Neuronal stem cell (in vitro differentiated cells): ENCODE results near the gene ANO3.

Source experiments
- DNase-seq: peaks from one replicate; pipeline ENCODE4 v3.0.0-alpha.2; 2013; ENCODE audit warnings: low spot score
- H2AFZ ChIP-seq: one replicate; pipeline ENCODE4 v1.6.1; 2013; ENCODE audit warnings: mild to moderate bottlenecking, low read length, inconsistent platforms
- H2AK5ac ChIP-seq: 2 replicates; pipeline ENCODE4 v1.6.1; 2013; ENCODE audit warnings: low read depth, mild to moderate bottlenecking, inconsistent platforms, low read length, moderate library complexity, mixed read lengths
- H2BK120ac ChIP-seq: 2 replicates; pipeline ENCODE4 v1.6.1; 2013; ENCODE audit warnings: low read depth, mild to moderate bottlenecking, inconsistent platforms, low read length, moderate library complexity, mixed read lengths
- H2BK12ac ChIP-seq: one replicate; pipeline ENCODE4 v1.6.1; 2013; ENCODE audit warnings: low read length, inconsistent platforms
- H2BK15ac ChIP-seq: 2 replicates; pipeline ENCODE4 v1.6.1; 2013; ENCODE audit warnings: mild to moderate bottlenecking, low read length, inconsistent platforms, mixed read lengths
- H2BK5ac ChIP-seq: one replicate; pipeline ENCODE4 v1.6.1; 2013; ENCODE audit warnings: inconsistent platforms, mild to moderate bottlenecking, low read length, moderate library complexity
- H3K14ac ChIP-seq: one replicate; pipeline ENCODE4 v1.6.1; 2013; ENCODE audit warnings: low read length, inconsistent platforms
- H3K18ac ChIP-seq: 2 replicates; pipeline ENCODE4 v1.6.1; 2013; ENCODE audit warnings: low read length, inconsistent platforms
- H3K23ac ChIP-seq: 2 replicates; pipeline ENCODE4 v1.6.1; 2013; ENCODE audit warnings: low read depth, mild to moderate bottlenecking, mixed read lengths, low read length, inconsistent platforms; ENCODE audit not compliant: poor library complexity
- H3K27ac ChIP-seq: replicated peaks from 3 replicates; pipeline ENCODE4 v1.5.1; 2013; ENCODE audit warnings: low read length, inconsistent platforms
- H3K27me3 ChIP-seq, 3 experiments: 2 replicates each; pipeline ENCODE4 v1.6.1; 2013; ENCODE audit warnings: low read length in 3 of 3, mild to moderate bottlenecking in 2 of 3, inconsistent platforms in 1 of 3, low read depth in 1 of 3, mixed read lengths in 1 of 3, moderate library complexity in 1 of 3; ENCODE audit not compliant: control insufficient read depth in 3 of 3, insufficient read depth in 3 of 3
- H3K36me3 ChIP-seq, 2 donors: replicated peaks in 1 of 2; 2 replicates each; pipeline ENCODE4 v1.6.1; 2013; ENCODE audit warnings: low read length in 2 of 2; ENCODE audit not compliant: control insufficient read depth in 2 of 2, insufficient read depth in 2 of 2
- H3K4ac ChIP-seq: 2 replicates; pipeline ENCODE4 v1.6.1; 2013; ENCODE audit warnings: inconsistent platforms, mild to moderate bottlenecking, low read length, moderate library complexity
- H3K4me1 ChIP-seq, 2 donors: 1 replicate in 1 of 2; 2 replicates in 1 of 2; pipeline ENCODE4 v1.6.1; 2013; ENCODE audit warnings: low read length in 2 of 2, low read depth in 1 of 2; ENCODE audit not compliant: control insufficient read depth in 2 of 2, insufficient read depth in 1 of 2
- H3K4me2 ChIP-seq: one replicate; pipeline ENCODE4 v1.6.1; 2013; ENCODE audit warnings: mild to moderate bottlenecking, low read length, inconsistent platforms; ENCODE audit not compliant: insufficient read depth, poor library complexity, severe bottlenecking
- H3K4me3 ChIP-seq, 2 donors: 2 replicates each; pipeline ENCODE4 v1.5.1; 2013; ENCODE audit warnings: low read length in 2 of 2, mild to moderate bottlenecking in 2 of 2, inconsistent platforms in 1 of 2, moderate library complexity in 1 of 2
- H3K79me1 ChIP-seq: one replicate; pipeline ENCODE4 v1.6.1; 2013; ENCODE audit warnings: low read depth, mild to moderate bottlenecking, inconsistent platforms, low read length, moderate library complexity
- H3K9ac ChIP-seq: one replicate; pipeline ENCODE4 v1.6.1; 2013; ENCODE audit warnings: mild to moderate bottlenecking, low read depth, low read length, inconsistent platforms; ENCODE audit not compliant: poor library complexity
- H3K9me3 ChIP-seq, 2 donors: replicated peaks in 1 of 2; 2 replicates each; pipeline versions ENCODE3 to v1.6.1; 2013; ENCODE audit warnings: low read length in 2 of 2, mild to moderate bottlenecking in 2 of 2, inconsistent platforms in 1 of 2, low read depth in 1 of 2, mixed read lengths in 1 of 2, moderate library complexity in 1 of 2; ENCODE audit not compliant: control insufficient read depth in 2 of 2, insufficient read depth in 1 of 2
- H4K8ac ChIP-seq: one replicate; pipeline ENCODE4 v1.6.1; 2013; ENCODE audit warnings: low read depth, mild to moderate bottlenecking, inconsistent platforms, low read length, moderate library complexity
- H4K91ac ChIP-seq: one replicate; pipeline ENCODE4 v1.6.1; 2013; ENCODE audit warnings: low read length, low read depth, mild to moderate bottlenecking, inconsistent platforms; ENCODE audit not compliant: poor library complexity
- WGBS, 2 donors: extraction: QIAGEN DNeasy Blood & Tissue Kit; methylation state at CpG; one replicate each; pipeline ENCODE4 v1.1.7; 2013; ENCODE audit warnings: missing lambda C conversion rate in 2 of 2, mixed read lengths in 1 of 2; ENCODE audit not compliant: insufficient read length in 2 of 2, insufficient replicate concordance in 1 of 2; ENCODE audit errors: extremely low coverage in 2 of 2; 5-methylcytosine and 5-hydroxymethylcytosine counted together

ANO3 gene

DNA sequence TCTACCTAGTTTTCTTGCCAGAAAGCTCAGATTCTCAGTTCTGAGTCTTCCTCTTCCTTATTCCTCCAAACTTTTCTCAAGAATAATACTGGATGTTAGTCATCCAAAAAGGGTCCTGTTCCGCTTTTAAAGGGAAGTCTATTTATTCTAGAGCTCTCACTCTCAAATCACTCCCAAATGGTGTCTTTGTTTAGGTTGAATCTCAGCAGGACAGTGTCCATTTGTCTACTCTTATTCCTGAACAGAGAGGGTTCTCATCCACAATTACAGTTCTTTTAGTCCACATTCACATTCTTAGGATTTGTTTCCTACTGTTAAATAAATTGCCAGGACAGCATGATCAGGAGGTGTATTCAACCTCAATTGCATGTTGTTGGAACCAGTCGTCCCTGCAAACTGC lies 178.8 kb downstream of the ANO3 start:
- Histone ChIP-seq H3K23ac (no peak overlapping the region), H3K4ac (no peak overlapping the region), H3K18ac (no peak overlapping the region), H2AFZ (peak overlapping the region; percentile 8), H3K27me3 (no peaks in the 10 kb centered on the region), H3K9me3 (no peaks in the 10 kb centered on the region), H4K91ac (no peak overlapping the region), H3K4me2 (no peak overlapping the region), H3K9ac (no peak overlapping the region), H3K4me1 (no peaks in the 10 kb centered on the region), H3K27ac (no peak overlapping the region), H2AK5ac (no peak overlapping the region), H2BK120ac (no peak overlapping the region), H2BK12ac (no peak overlapping the region), H3K4me3 (no peak overlapping the region), H3K79me1 (no peaks in the 10 kb centered on the region), H2BK5ac (no peak overlapping the region), H3K14ac (no peak overlapping the region), H2BK15ac (no peak overlapping the region), H4K8ac (no peak overlapping the region), H3K36me3 (no peaks in the 10 kb centered on the region)
- WGBS, 2 donors, result no CpG with 5 or more reads among the region's 2 CpGs
- no peak for DNase-seq

- H3K9me3 ChIP-seq, result no peaks in the 10 kb centered on the region
- H3K18ac ChIP-seq, result no peak overlapping the region
- no peaks in the 10 kb centered on the region for H3K4me1 ChIP-seq
- DNase-seq, result no peak
- no peak overlapping the region for H2BK12ac ChIP-seq
- H4K91ac ChIP-seq, result no peak overlapping the region
- H2AFZ ChIP-seq, result no peak overlapping the region
- no peak overlapping the region for H4K8ac ChIP-seq
- H3K9ac ChIP-seq, result no peak overlapping the region
- no peaks in the 10 kb centered on the region for H3K27me3 ChIP-seq
- no CpG with 5 or more reads among the region's 2 CpGs for WGBS, 2 donors
- no peak overlapping the region for H3K27ac ChIP-seq
- no peak overlapping the region for H3K23ac ChIP-seq
- H3K4me2 ChIP-seq, result no peak overlapping the region
- H3K4me3 ChIP-seq, result no peak overlapping the region
- no peak overlapping the region for H2BK5ac ChIP-seq
- no peak overlapping the region for H2AK5ac ChIP-seq
- H2BK15ac ChIP-seq, result no peak overlapping the region
- H3K79me1 ChIP-seq, result no peaks in the 10 kb centered on the region
- H3K14ac ChIP-seq, result no peak overlapping the region
- H3K4ac ChIP-seq, result no peak overlapping the region
- H2BK120ac ChIP-seq, result no peak overlapping the region
- no peaks in the 10 kb centered on the region for H3K36me3 ChIP-seq
Observed at GRCh38 chr11:26512196-26512595, 180.3 kb downstream of the ANO3 start.

DNA sequence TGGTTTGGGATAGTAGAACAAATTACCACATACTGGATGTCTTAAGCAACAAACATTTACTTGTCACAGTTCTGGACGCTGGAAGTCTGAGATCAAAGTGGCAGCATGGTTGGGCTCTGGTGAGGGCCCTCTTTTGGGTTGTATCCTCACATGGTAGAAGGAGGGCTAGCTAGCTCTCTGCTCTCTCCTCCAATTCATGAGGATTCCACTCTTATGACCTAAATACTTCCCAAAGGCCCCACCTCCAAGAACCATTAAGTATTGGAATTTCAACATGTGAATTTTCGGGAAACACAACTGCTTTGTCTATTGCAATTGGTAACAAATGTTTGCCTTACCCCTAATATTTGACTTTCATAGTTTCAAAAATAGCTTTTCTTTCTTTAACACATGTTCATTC lies 187.5 kb downstream of the ANO3 start:
- H4K91ac ChIP-seq, result no peak overlapping the region
- WGBS, 2 donors, result no CpG with 5 or more reads among the region's 2 CpGs
- H3K23ac ChIP-seq, result no peak overlapping the region
- no peak overlapping the region for H3K4me3 ChIP-seq
- no peaks in the 10 kb centered on the region for H3K79me1 ChIP-seq
- no peak overlapping the region for H3K27ac ChIP-seq
- no peak overlapping the region for H3K18ac ChIP-seq
- H2BK12ac ChIP-seq, result no peak overlapping the region
- H2AK5ac ChIP-seq, result no peak overlapping the region
- H2BK15ac ChIP-seq, result no peak overlapping the region
- H3K4me1 ChIP-seq, result no peaks in the 10 kb centered on the region
- no peaks in the 10 kb centered on the region for H3K9me3 ChIP-seq
- H2AFZ ChIP-seq, result peak overlapping the region; percentile 47
- no peak overlapping the region for H3K9ac ChIP-seq
- DNase-seq, result no peak
- H4K8ac ChIP-seq, result no peak overlapping the region
- H3K36me3 ChIP-seq, result no peaks in the 10 kb centered on the region
- H3K4me2 ChIP-seq, result no peak overlapping the region
- H3K4ac ChIP-seq, result no peak overlapping the region
- H2BK120ac ChIP-seq, result no peak overlapping the region
- H3K14ac ChIP-seq, result no peak overlapping the region
- H3K27me3 ChIP-seq, result no peaks in the 10 kb centered on the region
- no peak overlapping the region for H2BK5ac ChIP-seq

- Histone ChIP-seq H3K4me1 (no peaks in the 10 kb centered on the region), H3K27ac (no peak overlapping the region), H3K14ac (no peak overlapping the region), H2BK15ac (no peak overlapping the region), H2AFZ (peak overlapping the region; percentile 55), H3K36me3 (no peaks in the 10 kb centered on the region), H3K4ac (no peak overlapping the region), H3K4me3 (no peak overlapping the region), H3K18ac (no peak overlapping the region), H4K8ac (no peak overlapping the region), H4K91ac (no peak overlapping the region), H3K4me2 (no peak overlapping the region), H2AK5ac (no peak overlapping the region), H3K9me3 (no peaks in the 10 kb centered on the region), H2BK12ac (no peak overlapping the region), H3K79me1 (no peaks in the 10 kb centered on the region), H3K9ac (no peak overlapping the region), H3K23ac (no peak overlapping the region), H3K27me3 (no peaks in the 10 kb centered on the region), H2BK5ac (no peak overlapping the region), H2BK120ac (no peak overlapping the region)
- no CpG with 5 or more reads among the region's 12 CpGs for WGBS, 2 donors
- DNase-seq, result no peak
Observed at GRCh38 chr11:26522912-26523610, 191.1 kb downstream of the ANO3 start.
